OCI-LY7 (cell line): ENCODE data around the gene ZNF716. TPM values are rescaled to one million over a fixed set of nuclear protein-coding genes. Genes with fewer than 3 reads are reported as not detected.

Source experiments
- BruUV-seq: library from RNA; stranded (reverse); fragments of 400-500 nt; replicated peaks from 2 replicates; lab custom pipeline; 2021; lab: Mats Ljungman, UMichigan
- CTCF ChIA-PET: fragments of 300-600 bp; sonication (Branson Sonifier 250); formaldehyde crosslinking; loops from one replicate; lab custom pipeline; 2022; ENCODE audit warnings: antibody characterized with exemption; ENCODE audit not compliant: unreplicated experiment; lab: Charles Lee
- POLR2A ChIA-PET: fragments of 300-600 bp; sonication (Branson Sonifier 250); formaldehyde crosslinking; loops from one replicate; lab custom pipeline; 2022; ENCODE audit warnings: antibody characterized with exemption; lab: Charles Lee
- DNase-seq: peaks from one replicate; pipeline ENCODE4 v3.0.0-alpha.2; 2015; ENCODE audit warnings: low spot score
- H2AFZ ChIP-seq: fragments of 200-600 bp; sonication (generic), shearing (Covaris generic); 2 replicates; pipeline ENCODE4 v1.6.1; 2014; ENCODE audit warnings: mild to moderate bottlenecking, antibody characterized with exemption, low read length, moderate library complexity
- H3K27ac ChIP-seq: fragments of 200-600 bp; sonication (generic); 2 replicates; pipeline ENCODE4 v1.5.1; 2014; ENCODE audit warnings: mixed run types, low read depth, mild to moderate bottlenecking, moderate library complexity, low read length, inconsistent platforms; ENCODE audit not compliant: poor library complexity, severe bottlenecking
- H3K36me3 ChIP-seq: fragments of 200-600 bp; sonication (generic); 2 replicates; pipeline ENCODE4 v1.6.1; 2014; ENCODE audit warnings: mild to moderate bottlenecking, antibody characterized with exemption, low read length, moderate library complexity, mixed read lengths; ENCODE audit not compliant: insufficient read depth
- H3K4me1 ChIP-seq: fragments of 200-600 bp; sonication (generic); 2 replicates; pipeline ENCODE4 v1.5.1; 2014; ENCODE audit warnings: mild to moderate bottlenecking, low read length; ENCODE audit not compliant: insufficient read depth, poor library complexity, severe bottlenecking
- H3K4me2 ChIP-seq: fragments of 200-600 bp; sonication (generic); 2 replicates; pipeline ENCODE4 v1.6.1; 2014; ENCODE audit warnings: mild to moderate bottlenecking, low read length
- H3K4me3 ChIP-seq: fragments of 200-600 bp; sonication (generic); 2 replicates; pipeline ENCODE4 v1.5.1; 2014; ENCODE audit warnings: mild to moderate bottlenecking, low read depth, low read length; ENCODE audit not compliant: poor library complexity, severe bottlenecking
- H3K79me2 ChIP-seq: fragments of 200-600 bp; sonication (generic); 2 replicates; pipeline ENCODE4 v1.6.1; 2016; ENCODE audit warnings: low read depth, mild to moderate bottlenecking, low read length, moderate library complexity, mixed read lengths; ENCODE audit not compliant: insufficient read depth
- H3K9me2 ChIP-seq: fragments of 200-600 bp; sonication (generic); 2 replicates; pipeline ENCODE4 v1.6.1; 2016; ENCODE audit warnings: mild to moderate bottlenecking, low read length, mixed read lengths; ENCODE audit not compliant: insufficient read depth
- H3K9me3 ChIP-seq: fragments of 200-600 bp; sonication (generic); 2 replicates; pipeline ENCODE4 v1.6.1; 2014; ENCODE audit warnings: mild to moderate bottlenecking, mixed run types, low read length, mixed read lengths
- H4K20me1 ChIP-seq: fragments of 200-600 bp; sonication (generic); 2 replicates; pipeline ENCODE4 v1.6.1; 2014; ENCODE audit warnings: mild to moderate bottlenecking, antibody characterized with exemption, low read length, moderate library complexity, mixed read lengths; ENCODE audit not compliant: insufficient read depth
- EZH2phosphoT487 ChIP-seq: fragments of 200-600 bp; sonication (generic); IDR thresholded peaks from 2 replicates; pipeline ENCODE4 v1.6.1; 2018; ENCODE audit warnings: low read depth, borderline replicate concordance, mild to moderate bottlenecking, mixed run types, antibody characterized with exemption, low read length, moderate library complexity, mixed read lengths
- intact Hi-C: fragments of 100-400 bp; cut with micrococcal nuclease; formaldehyde crosslinking; loops from one replicate; pipeline ENCODE4 v1.10.0; 2022; ENCODE audit not compliant: unreplicated experiment
- total RNA-seq, 2 experiments: library from RNA; depleted of rRNA in 1 of 2; stranded (reverse); fragments of >200 nt in 1 of 2; shearing (Covaris generic) in 1 of 2; gene quantifications; 2 replicates each; pipeline ENCODE4 v1.2.3, GENCODE V29; 2014 to 2022
- TF ChIP-seq, protein P1 (sequence below): fragments of 200-600 bp; sonication (generic); conservative IDR thresholded peaks from 2 replicates; pipeline ENCODE4 v1.5.1; 2014; ENCODE audit warnings: mild to moderate bottlenecking, antibody characterized with exemption, low read length, moderate library complexity, mixed read lengths

ZNF716 gene
- total RNA-seq, 2 experiments from 2014 or later: not detected

- TF ChIP-seq, protein P1, sequence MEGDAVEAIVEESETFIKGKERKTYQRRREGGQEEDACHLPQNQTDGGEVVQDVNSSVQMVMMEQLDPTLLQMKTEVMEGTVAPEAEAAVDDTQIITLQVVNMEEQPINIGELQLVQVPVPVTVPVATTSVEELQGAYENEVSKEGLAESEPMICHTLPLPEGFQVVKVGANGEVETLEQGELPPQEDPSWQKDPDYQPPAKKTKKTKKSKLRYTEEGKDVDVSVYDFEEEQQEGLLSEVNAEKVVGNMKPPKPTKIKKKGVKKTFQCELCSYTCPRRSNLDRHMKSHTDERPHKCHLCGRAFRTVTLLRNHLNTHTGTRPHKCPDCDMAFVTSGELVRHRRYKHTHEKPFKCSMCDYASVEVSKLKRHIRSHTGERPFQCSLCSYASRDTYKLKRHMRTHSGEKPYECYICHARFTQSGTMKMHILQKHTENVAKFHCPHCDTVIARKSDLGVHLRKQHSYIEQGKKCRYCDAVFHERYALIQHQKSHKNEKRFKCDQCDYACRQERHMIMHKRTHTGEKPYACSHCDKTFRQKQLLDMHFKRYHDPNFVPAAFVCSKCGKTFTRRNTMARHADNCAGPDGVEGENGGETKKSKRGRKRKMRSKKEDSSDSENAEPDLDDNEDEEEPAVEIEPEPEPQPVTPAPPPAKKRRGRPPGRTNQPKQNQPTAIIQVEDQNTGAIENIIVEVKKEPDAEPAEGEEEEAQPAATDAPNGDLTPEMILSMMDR: no peak
- no peak for TF ChIP-seq EZH2phosphoT487
- no peaks in the 10 kb centered on the region for H3K4me1 ChIP-seq
- no peak overlapping the region for H2AFZ ChIP-seq
- no TSS peak for BruUV-seq
- no peaks in the 10 kb centered on the region for H3K9me2 ChIP-seq
- no peak overlapping the region for H3K27ac ChIP-seq
- H4K20me1 ChIP-seq: no peaks in the 10 kb centered on the region
- no peaks in the 10 kb centered on the region for H3K79me2 ChIP-seq
- H3K4me2 ChIP-seq: no peak overlapping the region
- no peaks in the 10 kb centered on the region for H3K36me3 ChIP-seq
- intact Hi-C loops: no loop called here
- H3K9me3 ChIP-seq: no peaks in the 10 kb centered on the region
- ChIA-PET CTCF (no interaction called here), POLR2A (no interaction called here)
- no peak for DNase-seq
- no peak overlapping the region for H3K4me3 ChIP-seq
These were observed 34.7 kb upstream of the ZNF716 start for GRCh38 chr7:57415326-57415725.

DNA sequence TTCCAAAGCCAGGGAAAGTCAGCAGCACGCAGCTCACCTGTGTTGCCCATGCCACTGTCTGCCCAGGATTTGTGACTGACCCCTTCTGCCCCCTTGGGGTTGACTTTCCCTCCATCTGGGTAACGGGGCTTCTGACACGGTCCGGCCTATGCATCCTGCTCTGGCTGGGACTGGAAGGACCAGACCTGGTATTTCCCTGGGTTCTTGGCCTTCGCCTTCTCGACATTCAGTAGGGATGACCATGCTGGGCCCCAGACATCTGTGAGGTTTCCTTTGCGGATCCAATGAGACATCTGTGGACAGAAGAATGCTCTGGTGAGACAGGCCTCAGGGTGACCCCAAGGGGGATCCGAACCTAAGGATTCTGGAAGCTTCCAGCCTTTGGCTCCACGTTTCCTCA lies 34.2 kb upstream of the ZNF716 start:
- no TSS peak for BruUV-seq
- Histone ChIP-seq H3K27ac (no peak overlapping the region), H3K79me2 (no peaks in the 10 kb centered on the region), H3K9me3 (no peaks in the 10 kb centered on the region), H2AFZ (no peak overlapping the region), H4K20me1 (no peaks in the 10 kb centered on the region), H3K4me1 (no peaks in the 10 kb centered on the region), H3K4me2 (no peak overlapping the region), H3K36me3 (no peaks in the 10 kb centered on the region), H3K9me2 (no peaks in the 10 kb centered on the region), H3K4me3 (no peak overlapping the region)
- CTCF ChIA-PET: no interaction called here
- DNase-seq: no peak
- POLR2A ChIA-PET: no interaction called here
- intact Hi-C loops: no loop called here
- no peak for TF ChIP-seq EZH2phosphoT487
- TF ChIP-seq, protein P1: no peak

GRCh38 chr7:57416601-57417358 lies 33.2 kb upstream of the ZNF716 start:
- DNase-seq: no peak
- no peaks in the 10 kb centered on the region for H3K9me3 ChIP-seq
- TF ChIP-seq, protein P1: no peak
- no peak for TF ChIP-seq EZH2phosphoT487
- no peak overlapping the region for H2AFZ ChIP-seq
- H4K20me1 ChIP-seq: no peaks in the 10 kb centered on the region
- H3K79me2 ChIP-seq: no peaks in the 10 kb centered on the region
- CTCF ChIA-PET: no interaction called here
- H3K9me2 ChIP-seq: no peaks in the 10 kb centered on the region
- intact Hi-C loops: no loop called here
- no TSS peak for BruUV-seq
- H3K4me1 ChIP-seq: no peaks in the 10 kb centered on the region
- H3K4me3 ChIP-seq: no peak overlapping the region
- POLR2A ChIA-PET: no interaction called here
- no peak overlapping the region for H3K27ac ChIP-seq
- H3K36me3 ChIP-seq: no peaks in the 10 kb centered on the region
- H3K4me2 ChIP-seq: no peak overlapping the region
